HG02870 (cell line): ENCODE data around the gene STX18.
"Not testable (repeated sequence)": the region's sequence is repeated elsewhere in the genome, so short reads cannot be mapped to it uniquely, and the experiment has no call there.

Source experiments
- ATAC-seq: cut with Tn5 transposase; IDR thresholded peaks from one replicate; pipeline ENCODE4 v1.9.1; 2021; ENCODE audit warnings: mild to moderate bottlenecking, moderate library complexity; ENCODE audit not compliant: unreplicated experiment

STX18 gene

DNA sequence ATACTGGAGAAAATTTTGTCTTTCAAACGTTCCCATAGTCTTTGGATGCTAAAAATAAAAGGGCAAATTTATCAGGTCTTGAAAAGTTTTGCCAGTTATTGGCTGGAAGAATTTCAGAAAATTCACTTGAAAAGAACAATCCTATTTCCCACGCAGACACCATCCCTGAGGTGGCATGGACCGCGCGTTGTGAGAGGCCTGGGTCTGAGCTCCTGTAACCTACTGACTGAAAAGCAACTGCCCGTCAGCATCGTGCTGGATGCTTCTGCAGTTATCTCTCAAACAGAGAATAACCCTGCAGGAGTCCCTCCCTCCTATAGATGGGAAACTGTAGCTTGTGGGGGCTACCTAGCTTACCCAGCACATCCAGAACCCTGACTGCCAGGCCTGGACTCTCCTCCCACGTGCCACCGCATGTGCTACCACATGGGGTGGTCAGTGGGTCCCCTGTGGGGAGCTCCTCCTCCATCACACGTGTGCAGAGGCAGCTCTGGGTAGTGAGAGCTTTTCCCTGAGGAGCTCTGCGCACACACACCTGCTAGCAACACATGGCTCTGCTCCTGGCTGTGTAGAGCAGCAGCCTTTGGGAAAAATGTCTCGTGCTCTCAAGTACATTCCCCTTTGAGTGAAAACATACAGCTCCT, 118.9 kb downstream of the STX18 start:
- ATAC-seq, result no peak

DNA sequence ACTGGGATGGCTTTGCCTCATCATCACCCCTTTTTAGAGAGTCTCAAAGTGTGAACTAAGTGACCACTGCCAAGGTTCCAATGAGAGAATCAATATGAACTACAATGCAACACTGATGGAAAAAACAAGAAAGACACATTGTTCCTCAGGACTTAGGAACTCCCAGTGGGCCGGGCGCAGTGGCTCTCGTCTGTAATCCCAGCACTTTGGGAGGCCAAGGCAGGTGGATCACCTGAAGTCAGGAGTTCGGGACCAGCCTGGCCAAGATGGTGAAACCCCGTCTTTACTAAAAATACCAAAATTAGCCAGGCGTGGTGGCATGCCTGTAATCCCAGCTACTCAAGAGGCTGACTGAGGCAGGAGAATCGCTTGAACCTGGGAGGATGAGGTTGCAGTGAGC, 119.7 kb downstream of the STX18 start:
- not testable (repeated sequence) for ATAC-seq

DNA sequence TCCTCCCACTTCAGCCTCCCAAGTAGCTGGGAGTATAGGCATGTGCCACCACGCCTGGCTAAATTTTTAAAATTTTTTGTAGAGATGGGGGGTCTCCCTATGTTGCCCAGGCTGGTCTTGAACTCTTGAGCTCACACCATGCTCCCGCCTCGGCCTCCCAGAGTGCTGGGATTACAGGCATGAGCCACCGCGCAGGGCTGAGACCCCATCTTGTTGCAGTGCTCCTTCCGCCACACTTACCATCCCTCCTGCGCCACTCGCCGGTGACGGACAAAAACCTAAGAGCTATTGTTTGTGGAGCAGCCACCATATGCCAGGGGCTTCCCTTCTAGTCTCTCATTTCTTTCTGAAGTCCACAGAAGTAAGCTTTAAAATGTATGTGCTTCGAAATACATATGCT, 120.5 kb downstream of the STX18 start:
- no peak for ATAC-seq

DNA sequence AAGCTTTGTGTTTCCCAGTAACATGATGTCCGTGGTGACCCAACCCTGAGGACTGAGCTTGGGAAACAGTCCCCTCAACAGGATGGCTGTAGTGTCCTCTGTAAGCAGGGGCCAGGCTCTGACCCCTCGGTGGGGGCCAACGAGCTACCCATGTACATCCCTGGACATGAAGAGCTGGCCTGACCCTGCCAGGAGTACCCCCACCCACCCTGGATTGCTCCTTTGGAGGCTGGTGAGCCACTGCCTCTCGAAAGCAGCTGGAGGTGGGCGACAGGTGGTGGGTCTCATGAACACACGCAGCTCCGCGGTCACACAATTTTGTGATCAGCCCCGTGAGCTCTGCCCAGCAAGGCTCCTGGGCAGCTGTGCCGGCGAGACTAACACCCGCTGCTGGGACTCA, 121.4 kb downstream of the STX18 start:
- ATAC-seq, result no peak

DNA sequence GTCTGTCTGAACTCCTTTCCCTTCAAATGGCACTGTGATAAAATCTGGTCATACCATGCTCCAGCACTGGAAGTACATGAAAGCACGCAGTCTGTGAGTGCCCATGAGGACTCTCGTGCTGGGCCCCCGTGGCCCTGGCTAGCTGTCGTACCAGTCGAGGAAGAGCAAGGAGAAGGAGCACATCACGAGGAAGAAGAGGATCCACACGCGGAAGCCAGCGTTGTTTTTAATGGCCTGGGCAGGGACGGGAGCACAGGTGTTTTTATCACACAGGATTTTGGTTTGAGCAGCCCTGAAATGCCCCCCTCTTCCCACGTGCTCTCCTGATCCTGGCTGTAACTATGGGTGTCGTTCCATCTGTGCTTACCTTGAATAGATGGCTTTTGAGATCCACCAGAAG, 122.0 kb downstream of the STX18 start:
- no peak for ATAC-seq

DNA sequence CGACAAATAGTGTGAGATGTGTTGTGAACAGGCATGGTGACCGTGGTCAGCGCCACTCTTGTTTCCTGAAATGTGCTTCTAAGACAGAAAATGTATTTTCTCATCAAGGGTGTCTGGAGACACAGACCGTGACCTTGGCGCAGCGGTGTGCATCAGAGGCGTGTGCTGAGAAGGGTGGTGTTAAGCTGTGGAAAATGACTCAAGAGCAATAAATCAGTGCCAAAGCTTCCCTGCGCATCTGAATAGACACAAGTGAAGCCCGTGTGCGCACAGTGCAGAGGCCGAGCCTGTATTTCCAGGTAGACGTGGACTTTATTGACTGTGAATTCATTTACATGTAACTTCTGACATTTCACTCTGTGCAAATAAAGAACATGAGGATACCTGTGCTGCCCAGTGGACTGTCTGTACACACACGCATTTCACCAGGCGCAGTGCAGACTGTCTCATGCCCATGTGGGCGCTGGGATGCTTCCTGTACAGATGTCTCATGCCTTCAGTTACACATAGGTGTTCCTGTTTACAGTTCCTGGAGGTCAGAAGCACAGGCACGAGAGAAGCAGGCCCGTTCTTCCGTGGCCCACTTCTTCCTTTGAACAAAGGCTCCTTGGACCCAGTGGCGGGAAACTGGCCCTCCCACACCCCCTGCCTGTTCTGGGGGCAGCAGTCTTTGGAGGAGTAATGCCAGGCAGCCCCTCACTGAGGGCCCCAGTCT, 123.0 kb downstream of the STX18 start:
- no peak for ATAC-seq

DNA sequence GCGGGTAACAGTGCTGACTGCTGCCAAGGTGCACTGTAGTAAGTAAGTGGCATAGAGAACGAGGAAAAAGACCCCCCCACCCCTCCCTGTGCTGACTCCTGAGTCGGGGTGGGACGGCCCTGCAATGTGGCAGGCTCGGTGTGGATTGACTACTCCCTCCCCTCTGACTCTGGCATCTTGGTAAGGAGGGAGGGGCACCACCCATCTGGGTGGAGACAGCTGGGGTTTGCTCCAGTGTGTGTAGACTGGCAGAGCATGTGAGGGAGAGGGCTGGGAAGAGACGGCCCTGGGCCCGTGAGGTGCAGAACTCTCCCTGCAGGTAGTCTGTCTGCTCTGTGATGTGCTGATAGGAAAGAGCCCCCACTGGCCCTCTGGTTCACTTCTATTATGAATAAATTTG, 124.0 kb downstream of the STX18 start:
- ATAC-seq, result no peak

DNA sequence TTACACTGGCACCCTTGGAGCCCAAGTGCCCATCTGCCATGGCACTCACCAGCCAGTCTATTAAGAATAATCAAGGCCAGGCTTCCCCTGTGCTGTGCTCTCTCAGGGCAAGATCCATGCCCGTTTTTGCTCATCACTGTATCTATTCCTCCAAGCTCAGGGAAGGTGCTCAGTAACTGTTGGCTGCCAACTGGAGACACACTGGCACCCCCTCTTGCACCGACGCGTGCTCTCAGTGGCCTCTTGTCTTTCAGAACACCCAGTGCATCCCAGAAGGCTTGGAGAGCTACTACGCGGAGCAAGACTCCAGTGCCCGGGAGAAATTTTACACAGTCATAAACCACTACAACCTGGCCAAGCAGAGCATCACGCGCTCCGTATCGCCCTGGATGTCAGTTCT, 124.9 kb downstream of the STX18 start:
- ATAC-seq, result no peak

DNA sequence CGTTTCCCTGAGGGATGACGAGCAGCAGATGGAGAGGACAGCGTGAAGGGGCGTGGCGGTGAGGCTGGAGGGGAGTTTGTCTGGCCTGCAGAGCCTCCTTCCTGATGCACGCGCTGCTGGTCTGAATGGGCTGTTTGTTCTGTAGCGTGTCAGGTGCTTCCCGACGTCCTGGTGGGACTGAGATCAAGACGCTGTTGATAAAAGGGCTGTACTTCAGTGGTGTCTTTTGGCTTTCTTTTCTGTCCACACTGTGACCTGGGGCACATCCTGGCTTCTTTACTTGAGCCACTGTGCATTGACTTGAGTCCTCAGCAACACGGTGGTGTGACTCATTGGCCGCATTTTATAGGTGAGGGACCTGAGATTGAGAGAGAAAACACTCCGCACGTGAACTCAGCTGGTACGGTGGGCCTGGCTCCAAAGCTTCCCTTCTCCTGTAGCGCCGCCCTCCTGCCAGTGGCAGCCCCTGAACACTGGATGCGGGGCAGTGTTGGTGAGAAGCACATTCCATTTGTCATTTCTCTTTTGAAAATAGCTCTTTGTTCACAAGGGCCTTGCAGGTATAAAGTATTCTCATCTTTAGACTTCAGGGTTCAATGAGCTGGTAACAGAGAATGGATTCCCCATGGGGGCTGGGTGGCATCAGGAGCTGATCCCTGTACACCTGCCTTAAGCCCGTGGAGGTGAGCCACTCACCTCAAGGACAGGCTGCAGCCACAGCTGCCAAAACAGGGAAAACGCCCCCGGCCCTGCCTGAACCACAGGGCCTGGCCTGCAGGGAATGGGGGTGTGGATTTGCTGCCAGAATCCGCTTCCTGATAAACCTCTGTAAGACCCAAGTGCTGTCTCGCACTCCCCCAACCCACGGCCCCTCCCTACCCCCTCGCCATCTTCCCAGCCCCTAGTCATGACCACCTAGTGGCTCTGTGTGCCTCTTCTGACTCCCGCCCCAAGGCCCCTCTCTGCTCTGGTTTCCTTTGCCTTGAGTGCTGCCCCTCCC, 125.7 kb downstream of the STX18 start:
- no peak for ATAC-seq

DNA sequence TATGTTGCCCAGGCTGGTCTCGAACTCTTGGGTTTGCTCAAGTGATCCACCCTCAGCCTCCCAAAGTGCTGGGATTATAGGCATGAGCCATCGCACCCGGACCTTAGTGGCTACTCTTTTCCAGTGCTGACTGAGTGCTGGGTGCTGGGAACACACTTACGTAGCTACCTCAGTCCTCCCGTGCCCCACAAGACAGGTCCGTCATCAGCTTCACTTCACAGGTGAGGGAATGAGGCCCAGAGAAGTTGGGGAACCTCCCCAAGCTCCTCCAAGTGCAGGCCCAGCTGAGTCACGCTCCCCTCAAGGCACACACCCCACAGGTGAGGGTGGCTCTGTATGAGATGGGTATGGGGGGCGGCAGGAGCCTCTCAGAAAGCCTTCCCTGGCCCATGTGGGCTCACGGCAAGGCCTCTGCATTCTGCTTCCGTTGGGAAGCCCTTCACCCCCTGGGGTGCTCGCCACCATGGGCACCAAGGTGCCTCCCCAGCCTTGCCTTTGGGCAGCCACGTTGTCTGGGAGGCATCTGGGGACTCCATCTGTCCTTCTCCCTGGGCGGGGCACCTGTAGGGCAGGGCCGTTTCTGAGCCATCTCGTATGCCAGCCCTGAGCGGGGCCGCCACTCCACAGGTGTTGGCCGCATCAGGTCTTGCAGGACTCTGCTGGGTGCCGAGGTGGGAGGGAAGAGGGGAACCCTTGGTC, 126.6 kb downstream of the STX18 start:
- no peak for ATAC-seq

DNA sequence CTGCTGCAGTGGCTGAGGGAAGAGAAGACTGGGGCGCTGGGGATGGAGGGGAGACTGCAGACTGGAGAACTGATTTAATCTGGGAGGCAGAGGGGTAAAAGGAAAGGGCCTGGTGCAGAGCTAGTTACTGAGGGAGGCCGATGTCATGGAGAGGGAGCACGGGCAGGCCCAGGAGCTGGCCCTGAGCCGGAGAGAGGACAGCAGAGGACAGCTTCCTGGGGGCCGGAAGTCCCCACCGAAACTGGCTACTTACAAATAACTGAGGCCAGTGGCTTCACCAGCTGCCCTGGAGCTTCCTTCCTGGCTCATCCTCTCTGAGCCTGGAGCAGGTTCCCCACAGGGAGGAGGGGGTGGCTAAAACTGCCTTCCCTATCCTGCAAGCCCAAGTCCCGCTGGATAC, 128.0 kb downstream of the STX18 start:
- no peak for ATAC-seq

DNA sequence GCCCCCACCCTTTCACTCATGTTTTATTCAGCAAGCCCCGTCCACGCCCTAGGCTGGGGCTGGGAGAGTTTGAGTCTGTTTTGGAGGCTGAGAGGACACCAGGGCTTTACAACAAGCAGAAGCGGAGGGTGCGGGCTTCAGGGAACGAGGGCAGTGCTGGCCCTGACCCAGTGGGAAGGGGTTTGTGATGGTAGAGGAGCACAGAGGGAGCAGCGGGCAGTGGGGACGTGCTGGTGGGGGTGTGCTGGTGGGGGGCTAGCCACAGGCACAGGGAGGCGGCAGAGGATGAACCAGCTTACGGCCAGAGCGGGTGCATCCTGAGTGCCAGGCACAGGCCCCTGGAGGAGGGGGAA, 128.5 kb downstream of the STX18 start:
- ATAC-seq, result no peak

DNA sequence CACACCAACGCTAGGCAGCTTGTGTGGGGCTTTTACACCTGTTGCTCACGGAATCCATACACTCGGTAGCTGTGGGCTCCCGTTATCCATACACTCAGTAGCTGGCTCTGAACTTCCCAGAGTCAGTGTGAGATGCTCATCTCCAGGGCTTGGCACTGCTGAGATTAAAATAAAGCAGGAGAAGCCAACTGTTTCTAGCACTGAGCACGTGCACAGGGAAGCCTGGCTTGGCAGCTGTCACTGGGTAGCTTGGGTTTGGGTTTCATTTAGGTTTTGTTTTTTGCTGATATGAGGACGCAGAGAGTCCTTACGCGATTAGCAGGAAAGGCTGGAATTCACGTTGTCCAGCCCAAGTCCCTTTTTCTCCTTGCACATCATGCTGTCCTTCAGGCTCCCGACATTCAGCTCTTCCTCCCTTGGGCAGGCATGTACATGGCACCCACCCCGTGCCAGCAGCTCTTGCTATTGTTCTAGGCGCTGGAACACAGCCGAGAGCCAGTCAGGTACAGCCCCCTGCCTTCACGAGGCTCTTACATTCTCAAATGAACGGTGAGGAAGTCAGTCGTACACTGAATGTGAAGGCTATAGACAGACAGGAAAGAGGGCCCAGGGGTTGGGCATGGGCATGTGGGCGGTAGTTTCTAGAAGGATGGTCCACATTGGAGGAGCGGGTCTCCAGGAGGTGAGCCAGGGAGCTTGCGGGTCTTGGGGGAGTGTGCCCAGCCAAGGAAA, 129.0 kb downstream of the STX18 start:
- no peak for ATAC-seq

DNA sequence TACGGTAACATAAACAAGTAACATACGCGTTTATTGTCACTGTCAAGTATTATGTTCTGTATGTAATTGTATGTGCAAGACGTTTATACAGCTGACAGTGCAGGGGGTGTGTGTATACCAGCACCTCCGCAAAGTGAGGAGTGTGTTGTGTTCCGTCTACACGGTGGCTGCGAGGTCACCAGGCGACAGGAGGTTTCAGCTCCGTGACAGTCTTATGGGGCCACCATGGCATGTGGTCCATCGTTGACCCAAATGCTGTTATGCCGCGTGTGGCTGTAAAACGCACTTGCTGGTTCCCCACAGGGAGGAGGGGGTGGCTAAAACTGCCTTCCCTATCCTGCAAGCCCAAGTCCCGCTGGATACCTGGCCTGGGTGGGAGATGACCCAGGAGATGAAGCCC, 129.9 kb downstream of the STX18 start:
- ATAC-seq, result no peak

DNA sequence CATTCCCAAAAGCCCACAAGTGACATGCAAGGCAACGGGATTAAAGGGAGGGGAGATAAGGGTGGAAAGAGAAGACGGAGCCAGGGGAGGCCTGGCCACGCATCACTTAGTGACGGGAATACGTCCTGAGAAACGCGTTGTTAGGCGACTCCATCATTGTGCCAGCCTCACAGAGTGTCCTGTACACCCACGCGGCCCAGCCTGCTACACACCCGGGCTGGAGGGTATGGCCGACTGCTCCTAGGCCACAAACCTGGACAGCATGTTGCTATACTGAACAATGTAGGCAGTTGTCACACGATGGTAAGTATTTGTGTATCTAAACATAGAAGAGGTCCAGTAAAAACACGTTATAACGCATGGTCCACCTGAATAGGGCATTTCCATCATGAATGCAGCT, 131.6 kb downstream of the STX18 start:
- no peak for ATAC-seq

DNA sequence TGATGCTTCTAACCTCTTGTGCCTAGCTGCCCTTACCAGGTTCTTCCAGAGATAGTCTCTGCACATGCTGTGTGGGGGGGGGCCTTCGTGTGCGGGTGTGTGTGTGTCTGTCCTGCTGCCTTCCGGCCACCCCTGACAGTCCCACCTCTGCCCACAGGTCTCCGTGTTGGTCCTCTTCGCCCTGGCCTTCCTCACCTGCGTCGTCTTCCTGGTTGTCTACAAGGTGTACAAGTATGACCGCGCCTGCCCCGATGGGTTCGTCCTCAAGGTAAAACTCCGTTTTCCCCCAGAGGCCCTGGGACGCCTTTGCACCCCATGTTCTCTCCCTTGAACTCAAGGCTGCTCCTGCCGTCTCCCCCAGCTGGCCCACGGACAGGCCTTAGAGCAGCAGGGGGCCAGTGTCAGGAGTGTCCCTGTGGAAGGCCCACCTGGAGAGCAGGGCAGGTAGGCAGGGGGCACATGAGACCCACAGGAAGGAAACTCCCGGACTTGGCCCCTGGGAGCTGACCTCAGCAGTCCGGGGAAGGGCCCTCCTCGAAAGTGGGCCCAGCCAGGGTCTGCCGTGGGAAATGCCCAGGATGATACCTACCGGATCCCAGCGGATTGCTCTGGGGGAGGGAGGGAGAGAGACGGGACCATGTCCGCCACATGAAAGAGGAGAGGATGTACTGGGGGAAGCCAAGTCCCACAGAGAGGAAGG, 132.3 kb downstream of the STX18 start:
- no peak for ATAC-seq

DNA sequence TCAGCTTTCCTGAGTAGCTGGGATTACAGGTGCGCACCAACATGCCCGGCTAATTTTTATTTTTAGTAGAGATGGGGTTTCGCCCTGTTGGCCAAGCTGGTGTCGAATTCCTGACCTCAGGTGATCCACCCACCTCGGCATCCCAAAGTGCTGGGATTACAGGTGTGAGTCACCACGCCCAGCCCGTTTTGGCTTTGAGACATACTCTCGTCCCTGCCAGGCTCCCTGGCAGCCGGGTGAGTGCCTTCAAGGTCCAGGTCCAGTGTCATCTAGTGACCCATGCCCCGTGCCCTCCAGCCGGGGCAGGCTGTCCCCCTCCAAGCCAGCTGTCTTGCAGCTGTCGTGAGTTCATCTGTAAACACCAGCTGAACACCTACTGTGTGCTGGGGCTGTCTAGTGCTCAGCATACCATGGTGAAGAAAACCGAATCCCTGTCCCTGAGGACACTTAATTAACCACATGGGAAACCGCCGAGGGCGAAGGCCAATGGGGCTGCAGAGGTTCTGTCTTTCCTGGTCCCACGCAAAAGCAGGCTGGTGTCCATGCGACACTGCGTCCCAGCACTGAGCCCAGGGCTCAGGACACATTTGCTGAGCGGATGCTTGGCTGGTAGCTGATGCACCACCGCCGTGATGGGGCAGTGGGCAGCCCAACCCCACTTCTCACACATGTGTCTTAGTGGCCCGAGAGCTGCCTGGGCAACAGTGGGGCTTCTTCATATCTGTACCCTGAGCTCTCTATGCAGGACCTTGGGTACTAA, 133.1 kb downstream of the STX18 start:
- no peak for ATAC-seq

DNA sequence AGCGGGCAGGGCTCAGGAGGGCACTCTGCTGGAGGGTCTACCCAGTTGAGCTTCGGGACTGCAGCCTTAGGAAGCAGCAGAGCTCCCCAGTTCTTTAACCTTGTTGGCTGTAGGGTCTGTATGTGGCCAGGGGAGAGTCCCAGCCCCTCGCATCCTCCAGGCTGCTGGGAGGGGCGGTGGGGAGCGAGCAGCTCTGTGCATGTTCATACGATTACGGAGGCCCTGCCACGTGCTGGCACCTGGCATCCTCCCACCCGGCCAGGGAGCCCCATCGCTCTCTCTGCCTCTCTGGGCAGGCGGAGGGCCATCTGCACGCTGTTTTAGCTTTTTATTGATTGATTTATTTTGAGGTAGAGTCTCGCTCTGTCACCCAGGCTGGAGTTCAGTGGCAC, 133.7 kb downstream of the STX18 start:
- no peak for ATAC-seq
